Endothelial cell of umbilical vein (primary cell): ENCODE measurements around the gene SPTLC1. TPM values are rescaled to one million over a fixed set of nuclear protein-coding genes. Genes with fewer than 3 reads are reported as not detected.

Experiments
- BruUV-seq: library from RNA; stranded (reverse); fragments of 400-500 nt; replicated peaks from 2 replicates; lab custom pipeline; 2021; lab: Mats Ljungman, UMichigan
- CTCF ChIA-PET: fragments of 300-600, 350-600 bp; sonication (Branson Sonifier 250); formaldehyde crosslinking; loops from one replicate; lab custom pipeline; 2021; ENCODE audit warnings: antibody characterized with exemption, inconsistent platforms; lab: Charles Lee
- POLR2A ChIA-PET: fragments of 300-600, 350-600 bp; sonication (Branson Sonifier 250); formaldehyde crosslinking; loops from one replicate; lab custom pipeline; 2021; ENCODE audit warnings: antibody characterized with exemption, inconsistent platforms; lab: Charles Lee
- DNase-seq: peaks from one replicate; pipeline ENCODE4 v3.0.0-alpha.2; 2011; ENCODE audit warnings: low read depth, low spot score
- FAIRE-seq: peaks from 2 replicates; lab custom pipeline; 2011; peaks lifted over from hg19 to GRCh38; lab: Jason Lieb, UNC
- H2AFZ ChIP-seq: 2 replicates; pipeline ENCODE4 v1.6.0; 2012; ENCODE audit warnings: low read depth, low read length, control low read depth, inconsistent platforms
- H3K27ac ChIP-seq: 2 replicates; pipeline ENCODE4 v1.5.1; 2011; ENCODE audit warnings: low read depth, mild to moderate bottlenecking, control low read depth, low read length, moderate library complexity; ENCODE audit not compliant: insufficient read depth
- H3K27me3 ChIP-seq, 2 experiments: 2 replicates each; pipeline versions ENCODE4 v1.6.0 to v1.6.1; 2011; ENCODE audit warnings: low read length in 2 of 2, mixed read lengths in 1 of 2; ENCODE audit not compliant: control insufficient read depth in 2 of 2, insufficient read depth in 2 of 2
- H3K36me3 ChIP-seq, 2 experiments: 2 replicates in 1 of 2; 3 replicates in 1 of 2; pipeline ENCODE4 v1.5.1; 2011; ENCODE audit warnings: low read length in 2 of 2, mild to moderate bottlenecking in 1 of 2, moderate library complexity in 1 of 2; ENCODE audit not compliant: control insufficient read depth in 2 of 2, insufficient read depth in 2 of 2; ENCODE audit errors: extremely low read depth in 1 of 2
- H3K4me1 ChIP-seq: 3 replicates; pipeline ENCODE4 v1.5.1; 2011; ENCODE audit warnings: mild to moderate bottlenecking, low read length; ENCODE audit not compliant: control insufficient read depth, insufficient read depth; ENCODE audit errors: extremely low read depth
- H3K4me2 ChIP-seq: 2 replicates; pipeline ENCODE4 v1.6.1; 2011; ENCODE audit warnings: low read length, control low read depth, mixed read lengths; ENCODE audit not compliant: insufficient read depth
- H3K4me3 ChIP-seq, 3 experiments: fragments of 200-600 bp in 1 of 3; sonication (generic), shearing (Covaris generic) in 1 of 3; replicated peaks in 1 of 3; 2 replicates each; pipeline ENCODE4 v1.5.1; 2011 to 2016; ENCODE audit warnings: control low read depth in 3 of 3, low read length in 3 of 3, mild to moderate bottlenecking in 2 of 3, inconsistent platforms in 1 of 3, low read depth in 1 of 3, moderate library complexity in 1 of 3; ENCODE audit not compliant: insufficient read depth in 1 of 3
- H3K79me2 ChIP-seq: 2 replicates; pipeline ENCODE4 v1.6.0; 2012; ENCODE audit warnings: low read length, inconsistent platforms; ENCODE audit not compliant: control insufficient read depth, insufficient read depth
- H3K9ac ChIP-seq: replicated peaks from 2 replicates; pipeline ENCODE3; 2011; ENCODE audit warnings: low read length, control low read depth; ENCODE audit not compliant: insufficient read depth; ENCODE audit errors: extremely low read depth
- H3K9me1 ChIP-seq: replicated peaks from 3 replicates; pipeline ENCODE4 v1.6.0; 2011; ENCODE audit warnings: mild to moderate bottlenecking, low read length; ENCODE audit not compliant: control insufficient read depth, insufficient read depth; ENCODE audit errors: extremely low read depth
- H3K9me3 ChIP-seq: replicated peaks from 2 replicates; pipeline ENCODE4 v1.5.1; 2012; ENCODE audit warnings: low read length, inconsistent platforms; ENCODE audit not compliant: control insufficient read depth, insufficient read depth
- H4K20me1 ChIP-seq: replicated peaks from 2 replicates; pipeline ENCODE3; 2011; ENCODE audit warnings: mild to moderate bottlenecking, low read length; ENCODE audit not compliant: control insufficient read depth, insufficient read depth; ENCODE audit errors: extremely low read depth
- EZH2 ChIP-seq: IDR thresholded peaks from 2 replicates; pipeline ENCODE4 v1.6.1; 2012; ENCODE audit warnings: borderline replicate concordance, low read depth, mild to moderate bottlenecking, moderate library complexity, low read length, inconsistent platforms; ENCODE audit not compliant: severe bottlenecking
- FOS ChIP-seq: IDR thresholded peaks from 2 replicates; pipeline ENCODE4 v1.6.1; 2011; ENCODE audit warnings: mild to moderate bottlenecking, low read length, moderate library complexity, borderline replicate concordance; ENCODE audit not compliant: insufficient read depth
- GATA2 ChIP-seq: IDR thresholded peaks from 2 replicates; pipeline ENCODE4 v1.7.0; 2011; ENCODE audit warnings: low read depth, mild to moderate bottlenecking, moderate library complexity, mixed read lengths, low read length; ENCODE audit not compliant: insufficient read length, insufficient read depth
- JUN ChIP-seq: IDR thresholded peaks from 2 replicates; pipeline ENCODE4 v1.6.1; 2011; ENCODE audit warnings: borderline replicate concordance, low read depth; ENCODE audit not compliant: insufficient read length, insufficient read depth
- MYC ChIP-seq: IDR thresholded peaks from one replicate; pipeline ENCODE4 v1.6.1; 2011; ENCODE audit warnings: mild to moderate bottlenecking, low read depth, low read length
- POLR2A ChIP-seq: IDR thresholded peaks from 2 replicates; pipeline ENCODE4 v1.6.1; 2012; ENCODE audit warnings: low read depth, mild to moderate bottlenecking, control low read depth, low read length
- POLR2AphosphoS5 ChIP-seq: IDR thresholded peaks from 2 replicates; pipeline ENCODE4 v1.6.1; 2012; ENCODE audit warnings: low read depth, mild to moderate bottlenecking, control low read depth, low read length, moderate library complexity; ENCODE audit not compliant: insufficient read depth
- dilution Hi-C: fragments of 300-500 bp; cut with MboI; formaldehyde crosslinking; loops from one replicate; pipeline ENCODE4 v1.15.0; 2019; ENCODE audit warnings: low sequenced_read_pairs; ENCODE audit not compliant: extremely low pct_ligation_motif_present
- intact Hi-C: fragments of 100-400 bp; cut with micrococcal nuclease; formaldehyde crosslinking; loops from one replicate; pipeline ENCODE4 v1.10.0; 2022
- polyA plus RNA-seq, 4 experiments: library from polyadenylated mRNA; depleted of rRNA in 3 of 4; stranded (reverse) in 3 of 4; unstranded in 1 of 4; fragments of >200 nt; gene quantifications; 2 replicates each; pipeline versions ENCODE4 v1.2.1 to v1.2.3, GENCODE V29; 2011 to 2012; ENCODE audit warnings: missing spikeins in 1 of 4
- total RNA-seq: library from RNA; stranded (reverse); gene quantifications from 2 replicates; pipeline ENCODE4 v1.2.3, GENCODE V29; 2021
- TF ChIP-seq, protein P1 (sequence below): IDR thresholded peaks from 2 replicates; pipeline ENCODE4 v1.6.1; 2011; ENCODE audit not compliant: insufficient read depth, insufficient read length
- TF ChIP-seq, protein P2 (sequence below), 2 donors: IDR thresholded peaks; 1 replicate in 1 of 2; 2 replicates in 1 of 2; pipeline ENCODE4 v1.5.1; 2011; ENCODE audit warnings: low read length in 2 of 2, mild to moderate bottlenecking in 2 of 2, moderate library complexity in 2 of 2, control low read depth in 1 of 2, inconsistent platforms in 1 of 2, low read depth in 1 of 2; ENCODE audit not compliant: insufficient read depth in 1 of 2; ENCODE audit errors: extremely low read depth in 1 of 2

Gene SPTLC1
- total and polyA plus RNA-seq, 2 donors (not counting 3 experiments of a cell fraction or from before 2014, with no cell fraction given): 35.9 to 68.5 TPM

DNA sequence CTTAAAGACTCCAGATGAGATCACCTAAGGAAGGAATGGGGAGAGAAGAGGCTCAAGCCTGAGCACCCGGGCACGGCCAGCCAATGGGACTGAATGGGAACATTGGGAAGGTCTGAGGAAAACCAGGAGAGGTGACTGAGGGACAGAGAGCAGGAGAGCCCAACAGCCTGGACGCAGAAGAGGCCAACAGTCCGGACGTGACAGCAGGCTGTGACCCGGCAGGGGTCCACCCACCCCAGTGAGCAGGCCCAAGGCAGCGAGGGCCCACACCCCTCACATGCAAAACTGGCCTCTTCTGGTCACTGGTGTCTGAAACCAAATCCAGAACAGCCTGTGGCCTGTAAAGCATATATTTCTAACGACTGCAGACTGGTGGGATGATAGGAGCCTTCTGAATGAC is 7.6 kb upstream of the SPTLC1 start:
- DNase-seq: no peak
- H3K27ac ChIP-seq: no peak overlapping the region
- CTCF ChIA-PET: no interaction called here

DNA sequence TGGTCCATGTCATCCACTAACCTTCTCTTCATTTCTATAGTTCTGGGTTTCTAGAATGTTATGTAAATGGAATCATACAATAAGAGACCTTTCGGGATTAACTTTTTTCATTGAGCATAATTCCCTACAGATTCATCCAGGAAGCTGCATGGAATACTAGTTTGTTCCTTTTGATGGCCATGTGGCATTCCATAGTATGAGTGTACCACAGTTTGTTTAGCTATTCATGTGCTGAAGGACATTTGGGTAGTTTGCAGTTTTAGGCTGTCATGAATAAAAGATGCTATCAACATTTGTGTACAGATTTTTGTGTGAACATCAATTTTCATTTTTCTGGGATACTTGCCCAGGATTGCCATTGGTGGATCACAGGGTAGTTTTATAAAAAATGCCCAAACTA is 6.8 kb upstream of the SPTLC1 start:
- H4K20me1 ChIP-seq: no peaks in the 10 kb centered on the region
- CTCF ChIA-PET: interaction anchor here (1.0 kb wide), 1 partner anchor 16 kb away, joined by 3 read pairs; no protein-coding TSS in a partner anchor
- intact Hi-C loops: no loop called here
- no peaks in the 10 kb centered on the region for H3K9me1 ChIP-seq
- H3K27ac ChIP-seq: no peak overlapping the region
- no peaks in the 10 kb centered on the region for H3K36me3 ChIP-seq
- H3K9ac ChIP-seq: no peak overlapping the region
- BruUV-seq: no TSS peak
- H3K4me2 ChIP-seq: no peak overlapping the region
- no peaks in the 10 kb centered on the region for H3K4me1 ChIP-seq
- no peak overlapping the region for H2AFZ ChIP-seq
- POLR2A ChIA-PET: no interaction called here
- no peak overlapping the region for H3K4me3 ChIP-seq
- FAIRE-seq: no peak
- H3K27me3 ChIP-seq: peaks cover 11 to 31% of the 10 kb centered on the region in 2 experiments
- dilution Hi-C loops: no loop called here
- H3K79me2 ChIP-seq: no peaks in the 10 kb centered on the region
- TF ChIP-seq, protein P1, sequence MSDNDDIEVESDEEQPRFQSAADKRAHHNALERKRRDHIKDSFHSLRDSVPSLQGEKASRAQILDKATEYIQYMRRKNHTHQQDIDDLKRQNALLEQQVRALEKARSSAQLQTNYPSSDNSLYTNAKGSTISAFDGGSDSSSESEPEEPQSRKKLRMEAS: no peak
- no peak for TF ChIP-seq MYC
- TF ChIP-seq POLR2AphosphoS5: no peak
- TF ChIP-seq, protein P2, sequence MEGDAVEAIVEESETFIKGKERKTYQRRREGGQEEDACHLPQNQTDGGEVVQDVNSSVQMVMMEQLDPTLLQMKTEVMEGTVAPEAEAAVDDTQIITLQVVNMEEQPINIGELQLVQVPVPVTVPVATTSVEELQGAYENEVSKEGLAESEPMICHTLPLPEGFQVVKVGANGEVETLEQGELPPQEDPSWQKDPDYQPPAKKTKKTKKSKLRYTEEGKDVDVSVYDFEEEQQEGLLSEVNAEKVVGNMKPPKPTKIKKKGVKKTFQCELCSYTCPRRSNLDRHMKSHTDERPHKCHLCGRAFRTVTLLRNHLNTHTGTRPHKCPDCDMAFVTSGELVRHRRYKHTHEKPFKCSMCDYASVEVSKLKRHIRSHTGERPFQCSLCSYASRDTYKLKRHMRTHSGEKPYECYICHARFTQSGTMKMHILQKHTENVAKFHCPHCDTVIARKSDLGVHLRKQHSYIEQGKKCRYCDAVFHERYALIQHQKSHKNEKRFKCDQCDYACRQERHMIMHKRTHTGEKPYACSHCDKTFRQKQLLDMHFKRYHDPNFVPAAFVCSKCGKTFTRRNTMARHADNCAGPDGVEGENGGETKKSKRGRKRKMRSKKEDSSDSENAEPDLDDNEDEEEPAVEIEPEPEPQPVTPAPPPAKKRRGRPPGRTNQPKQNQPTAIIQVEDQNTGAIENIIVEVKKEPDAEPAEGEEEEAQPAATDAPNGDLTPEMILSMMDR (IDR thresholded peaks at IDR 0.05; ENCODE audit: extremely low read depth in 1 of 2, insufficient read depth in 1 of 2, low read depth in 1 of 2, low read length in 2 of 2): no peak
- TF ChIP-seq FOS: no peak
- no peak for TF ChIP-seq JUN
- TF ChIP-seq EZH2: no peak
- TF ChIP-seq GATA2: no peak
- no peak for TF ChIP-seq POLR2A
- H3K9me3 ChIP-seq: no peaks in the 10 kb centered on the region
- DNase-seq: no peak

More for the DNA sequence above, 7.6 kb upstream of the SPTLC1 start:
- dilution Hi-C loops: no loop called here
- intact Hi-C loops: no loop called here
- Histone ChIP-seq H4K20me1 (no peaks in the 10 kb centered on the region), H3K27me3 (peaks cover 11 to 31% of the 10 kb centered on the region in 2 experiments), H3K9ac (no peak overlapping the region), H3K9me3 (no peaks in the 10 kb centered on the region), H3K79me2 (no peaks in the 10 kb centered on the region), H2AFZ (no peak overlapping the region), H3K4me1 (no peaks in the 10 kb centered on the region), H3K4me2 (no peak overlapping the region), H3K4me3 (no peak overlapping the region), H3K36me3 (no peaks in the 10 kb centered on the region), H3K9me1 (no peaks in the 10 kb centered on the region)
- no TSS peak for BruUV-seq
- POLR2A ChIA-PET: no interaction called here
- TF ChIP-seq, protein P2 (IDR thresholded peaks at IDR 0.05; ENCODE audit: extremely low read depth in 1 of 2, insufficient read depth in 1 of 2, low read depth in 1 of 2, low read length in 2 of 2): no peak
- no peak for TF ChIP-seq FOS
- TF ChIP-seq, protein P1: no peak
- FAIRE-seq: no peak
